Hepatocyte (in vitro differentiated cells): ENCODE results near the gene MAGOH.

ENCODE experiments used
- CTCF ChIP-seq: fragments of 200-600 bp; sonication (generic); IDR thresholded peaks from 2 replicates; pipeline ENCODE4 v1.5.1; 2016; ENCODE audit warnings: antibody characterized with exemption, mild to moderate bottlenecking; ENCODE audit not compliant: poor library complexity
- EZH2 ChIP-seq: fragments of 200-600 bp; sonication (generic); IDR thresholded peaks from 2 replicates; pipeline ENCODE4 v1.6.1; 2016; ENCODE audit warnings: antibody characterized with exemption, mild to moderate bottlenecking, borderline replicate concordance

- no peak for TF ChIP-seq CTCF
- TF ChIP-seq EZH2 = no peak
Observed at GRCh38 chr1:53203466-53203865, 34.9 kb downstream of the MAGOH start.
